Measurements from ENCODE around the gene ADGRG3.

DNA sequence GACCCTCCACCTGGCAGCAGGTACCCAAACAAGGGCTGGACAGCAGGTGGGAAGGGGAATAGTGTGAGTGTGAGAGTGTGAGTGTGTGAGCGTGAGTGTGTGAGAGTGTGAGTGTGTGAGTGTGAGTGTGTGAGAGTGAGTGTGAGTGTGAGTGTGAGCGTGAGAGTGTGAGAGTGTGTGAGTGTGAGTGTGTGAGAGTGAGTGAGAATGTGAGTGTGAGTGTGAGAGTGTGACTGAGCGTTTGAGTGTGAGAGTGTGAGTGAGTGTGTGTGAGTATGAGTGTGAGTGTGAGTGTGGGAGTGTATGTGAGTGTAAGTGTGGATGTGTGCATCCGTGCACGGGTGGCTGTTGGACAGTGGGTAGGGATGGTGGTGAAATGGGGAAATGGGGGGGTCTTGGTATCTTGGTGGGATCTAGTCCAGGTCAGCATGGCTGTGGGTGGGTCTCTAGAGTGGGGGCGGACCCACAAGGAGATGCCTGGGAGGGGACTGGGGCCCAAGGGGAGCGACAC lies 39.3 kb upstream of the ADGRG3 start:
- no peak for TF ChIP-seq EZH2 (IDR thresholded peaks at IDR 0.05; ENCODE audit: borderline replicate concordance, low read depth, low read length, severe bottlenecking)
- TF ChIP-seq, protein P1, sequence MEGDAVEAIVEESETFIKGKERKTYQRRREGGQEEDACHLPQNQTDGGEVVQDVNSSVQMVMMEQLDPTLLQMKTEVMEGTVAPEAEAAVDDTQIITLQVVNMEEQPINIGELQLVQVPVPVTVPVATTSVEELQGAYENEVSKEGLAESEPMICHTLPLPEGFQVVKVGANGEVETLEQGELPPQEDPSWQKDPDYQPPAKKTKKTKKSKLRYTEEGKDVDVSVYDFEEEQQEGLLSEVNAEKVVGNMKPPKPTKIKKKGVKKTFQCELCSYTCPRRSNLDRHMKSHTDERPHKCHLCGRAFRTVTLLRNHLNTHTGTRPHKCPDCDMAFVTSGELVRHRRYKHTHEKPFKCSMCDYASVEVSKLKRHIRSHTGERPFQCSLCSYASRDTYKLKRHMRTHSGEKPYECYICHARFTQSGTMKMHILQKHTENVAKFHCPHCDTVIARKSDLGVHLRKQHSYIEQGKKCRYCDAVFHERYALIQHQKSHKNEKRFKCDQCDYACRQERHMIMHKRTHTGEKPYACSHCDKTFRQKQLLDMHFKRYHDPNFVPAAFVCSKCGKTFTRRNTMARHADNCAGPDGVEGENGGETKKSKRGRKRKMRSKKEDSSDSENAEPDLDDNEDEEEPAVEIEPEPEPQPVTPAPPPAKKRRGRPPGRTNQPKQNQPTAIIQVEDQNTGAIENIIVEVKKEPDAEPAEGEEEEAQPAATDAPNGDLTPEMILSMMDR (IDR thresholded peaks at IDR 0.05; ENCODE audit: borderline replicate concordance, extremely low read depth, low read length, poor library complexity, severe bottlenecking): no peak
